HG03175 (cell line): Measurements from ENCODE around the gene CYSTM1.

Experiments used
- ATAC-seq: cut with Tn5 transposase; IDR thresholded peaks from one replicate; pipeline ENCODE4 v1.9.1; 2021; ENCODE audit warnings: mild to moderate bottlenecking, moderate library complexity; ENCODE audit not compliant: unreplicated experiment

The CYSTM1 gene

DNA sequence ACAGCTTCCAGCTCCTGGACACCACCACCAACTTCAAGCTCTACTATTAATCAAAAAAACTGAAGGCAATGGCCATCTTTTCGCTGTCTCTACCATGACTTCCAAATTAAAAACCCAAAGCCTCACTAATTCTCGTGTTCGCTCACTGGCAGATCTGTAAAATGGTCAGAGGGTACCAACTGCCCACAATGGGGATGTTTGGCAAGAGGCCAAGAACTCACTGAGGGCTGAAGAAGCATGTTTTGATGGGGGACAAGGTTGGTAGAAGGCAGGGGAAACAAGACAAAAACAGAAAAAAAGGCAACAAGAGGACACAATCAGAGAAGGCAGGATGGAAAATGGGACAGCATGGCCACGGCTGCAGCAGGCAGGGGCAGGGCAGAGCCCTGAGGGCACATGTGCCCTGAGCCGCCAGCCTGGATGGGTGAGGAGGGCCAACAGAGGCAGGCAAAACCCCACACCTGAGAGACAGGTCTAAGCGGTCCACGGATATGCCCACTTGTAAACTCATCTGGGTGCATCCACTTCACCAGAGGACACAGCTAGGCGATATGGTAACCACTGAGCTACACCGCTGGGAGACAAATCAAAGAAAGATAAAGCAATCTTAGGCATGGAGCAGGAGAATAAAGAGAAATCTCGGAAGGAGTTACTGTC, 77.6 kb downstream of the CYSTM1 start:
- no peak for ATAC-seq

DNA sequence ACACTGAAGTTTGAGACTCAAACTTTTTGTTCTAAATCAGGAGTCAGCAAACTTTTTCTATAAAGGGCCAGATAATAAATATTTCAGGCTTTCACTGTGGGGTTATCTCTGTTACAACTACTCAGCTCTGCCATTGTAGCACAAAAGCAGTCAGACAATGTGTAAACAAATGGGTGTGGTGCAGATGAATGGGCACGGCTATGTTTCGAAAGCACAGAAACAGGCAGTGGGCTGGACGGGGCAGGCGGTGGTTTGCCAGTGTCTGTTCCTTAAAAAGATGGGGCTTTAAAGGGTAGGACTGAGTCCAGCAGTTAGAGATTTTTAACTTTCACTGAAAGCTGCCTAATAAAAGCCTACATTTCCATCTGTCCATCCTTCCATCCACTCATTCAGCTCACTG, 79.0 kb downstream of the CYSTM1 start:
- no peak for ATAC-seq

DNA sequence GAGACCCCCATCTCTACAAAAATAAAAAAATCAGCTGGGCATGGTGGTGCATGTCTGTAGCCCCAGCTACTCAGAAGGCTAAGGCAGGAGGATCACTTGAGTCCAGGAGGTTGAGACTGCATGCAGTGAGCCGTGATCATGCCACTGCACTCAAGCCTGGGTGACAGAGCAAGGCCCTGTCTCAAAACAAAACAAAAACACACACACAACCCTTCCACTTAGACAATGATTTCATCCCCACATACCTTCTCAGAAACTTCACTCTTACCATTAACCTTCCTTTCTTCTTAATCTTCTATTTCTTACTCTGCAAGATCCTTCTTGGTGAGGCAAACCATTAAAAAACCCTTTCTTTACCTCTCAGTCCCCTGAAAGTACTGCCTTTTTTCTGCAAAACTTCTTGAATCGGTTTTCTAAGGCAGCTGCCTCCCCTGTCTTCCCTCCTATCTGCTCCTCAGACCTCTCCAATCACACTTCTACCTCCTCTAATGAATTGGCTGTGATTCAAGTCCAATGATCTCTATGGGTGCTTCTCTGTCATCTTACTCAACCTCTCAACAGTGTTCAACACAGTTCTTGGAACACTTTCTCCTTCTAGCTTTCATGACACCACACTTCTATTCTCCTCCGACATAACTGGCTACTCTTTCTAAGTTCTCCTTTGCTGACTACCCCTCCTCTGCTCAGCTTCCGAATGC, 80.6 kb downstream of the CYSTM1 start:
- no peak for ATAC-seq

DNA sequence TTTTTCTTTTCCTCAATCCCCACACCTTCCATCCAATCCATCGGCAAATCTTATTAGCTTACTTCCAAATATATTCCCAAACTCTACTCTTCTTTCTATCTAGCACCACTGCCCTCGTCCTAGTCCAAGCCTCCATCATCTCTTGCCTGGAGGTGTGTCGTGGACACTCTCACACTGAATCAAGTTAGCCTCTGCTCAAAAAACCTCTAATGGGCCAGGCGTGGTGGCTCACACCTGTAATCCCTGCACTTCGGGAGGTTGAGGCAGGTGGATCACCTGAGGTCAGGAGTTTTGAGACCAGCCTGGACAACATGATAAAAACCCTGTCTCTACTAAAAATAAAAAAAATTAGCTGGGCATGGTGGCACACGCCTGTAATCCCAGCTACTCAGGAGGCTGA, 81.7 kb downstream of the CYSTM1 start:
- no peak for ATAC-seq

DNA sequence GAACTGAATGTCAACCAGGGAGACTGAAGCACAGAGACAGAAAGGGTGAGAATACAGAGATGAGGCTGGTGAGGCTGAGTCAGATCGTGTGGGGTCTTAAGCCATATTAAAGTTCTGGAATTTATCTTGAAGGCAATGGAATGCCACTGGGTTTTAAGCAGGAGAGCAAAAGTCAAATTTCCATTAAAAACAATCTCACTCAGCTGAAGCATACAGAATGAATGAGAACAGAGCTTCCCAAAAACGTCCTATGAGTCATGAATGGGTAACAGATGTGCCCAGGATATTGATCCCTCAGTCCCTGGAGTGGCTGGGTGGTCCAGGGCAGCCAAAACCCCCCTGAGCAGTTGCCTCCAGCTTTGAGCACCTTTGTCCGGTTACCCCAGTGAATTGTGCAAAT, 83.0 kb downstream of the CYSTM1 start:
- ATAC-seq = no peak

DNA sequence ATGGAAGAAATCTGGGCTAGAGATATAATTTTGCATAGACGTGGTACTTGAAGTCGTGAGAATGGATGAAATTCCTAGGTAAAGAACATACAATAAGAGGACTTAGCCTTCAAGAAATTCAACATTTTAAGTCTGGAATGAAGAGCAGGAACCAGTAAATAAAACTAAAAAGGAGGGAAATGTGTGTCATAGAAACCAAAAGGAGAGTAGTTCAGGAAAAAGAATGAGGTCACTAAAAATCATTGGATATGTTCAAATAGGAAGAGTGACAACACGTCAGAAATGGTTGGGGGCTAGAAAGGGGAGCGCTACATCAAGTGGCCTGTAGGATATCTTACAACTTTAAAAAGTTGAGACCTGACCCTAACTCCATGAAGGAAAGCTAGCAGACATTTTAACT, 83.9 kb downstream of the CYSTM1 start:
- ATAC-seq = no peak

DNA sequence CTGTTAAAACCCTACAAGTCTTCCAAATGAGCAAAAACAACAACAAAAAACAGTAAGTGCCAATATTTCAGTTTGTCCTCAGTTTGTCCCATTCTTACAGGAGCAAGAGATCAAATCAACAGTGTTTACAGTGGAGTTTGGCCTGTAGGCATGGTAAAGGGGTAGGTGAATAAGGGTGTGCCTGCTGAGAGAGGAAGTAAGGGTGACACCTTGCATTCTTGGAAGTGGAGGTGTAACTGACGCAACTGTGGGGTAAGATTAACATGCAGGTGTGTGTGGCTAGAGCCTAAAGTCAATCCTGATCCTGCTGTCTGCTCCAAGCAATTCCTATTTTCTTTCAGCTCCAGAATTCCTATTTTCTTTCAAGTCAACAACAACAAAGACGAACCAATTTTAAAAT, 84.5 kb downstream of the CYSTM1 start:
- no peak for ATAC-seq

DNA sequence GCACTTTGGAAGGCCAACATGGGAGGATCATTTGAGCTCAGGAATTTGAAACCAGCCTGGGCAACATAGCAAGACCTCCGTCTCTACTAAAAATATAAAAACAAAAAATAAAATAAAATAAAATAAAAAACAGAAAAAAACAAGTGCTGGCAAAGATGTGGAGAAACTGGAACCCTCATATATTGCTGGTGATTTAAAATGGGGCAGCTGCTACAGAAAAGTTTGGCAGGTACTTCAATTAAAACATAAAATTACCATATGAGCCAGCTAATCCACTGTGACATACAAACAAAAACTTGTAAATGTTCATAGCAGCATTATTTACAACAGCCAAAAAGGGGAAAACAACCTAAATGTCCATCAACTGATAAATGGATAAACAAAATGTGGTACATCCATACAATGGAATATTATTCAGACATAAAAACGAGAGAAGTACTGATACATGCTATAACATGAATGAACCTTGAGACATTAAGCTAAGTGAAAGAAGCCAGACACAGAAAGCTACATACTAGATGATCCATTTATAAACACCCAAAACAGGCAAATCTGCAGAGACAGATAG, 85.2 kb downstream of the CYSTM1 start:
- no peak for ATAC-seq

DNA sequence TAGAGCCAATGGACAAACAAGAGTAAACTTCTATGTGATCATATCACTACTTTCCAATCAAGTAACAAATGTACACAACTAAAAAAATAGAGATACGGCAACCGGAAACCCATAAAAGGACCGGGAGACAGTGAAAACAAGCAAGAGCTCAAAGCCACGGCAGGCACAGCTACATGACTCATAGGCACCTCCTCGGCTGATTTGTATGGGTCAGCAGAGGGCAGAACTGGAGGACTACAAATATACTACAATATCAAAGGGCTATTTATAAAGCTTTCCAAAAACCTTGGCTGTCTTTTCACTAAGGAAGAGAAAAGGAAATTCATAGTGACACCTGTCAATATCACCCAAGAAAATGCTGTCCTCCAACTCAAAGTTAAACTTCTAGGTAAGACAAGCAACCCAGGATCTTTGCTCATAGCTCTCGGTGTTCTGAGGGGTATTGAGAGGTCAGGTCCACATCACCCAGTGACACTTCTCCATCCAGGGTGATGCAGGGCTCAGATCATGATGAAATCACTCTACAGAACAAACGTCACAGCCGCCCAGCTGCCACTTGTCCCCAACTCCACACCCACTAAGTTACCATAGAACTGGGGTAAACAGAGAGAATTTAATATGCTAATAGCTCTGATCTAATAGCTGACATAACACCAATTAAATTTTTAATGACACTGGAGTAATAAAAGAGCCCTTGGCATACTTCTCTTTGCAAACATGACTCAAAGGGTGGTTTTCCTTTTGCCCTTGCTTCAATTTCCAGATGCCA, 86.6 kb downstream of the CYSTM1 start:
- ATAC-seq = no peak

DNA sequence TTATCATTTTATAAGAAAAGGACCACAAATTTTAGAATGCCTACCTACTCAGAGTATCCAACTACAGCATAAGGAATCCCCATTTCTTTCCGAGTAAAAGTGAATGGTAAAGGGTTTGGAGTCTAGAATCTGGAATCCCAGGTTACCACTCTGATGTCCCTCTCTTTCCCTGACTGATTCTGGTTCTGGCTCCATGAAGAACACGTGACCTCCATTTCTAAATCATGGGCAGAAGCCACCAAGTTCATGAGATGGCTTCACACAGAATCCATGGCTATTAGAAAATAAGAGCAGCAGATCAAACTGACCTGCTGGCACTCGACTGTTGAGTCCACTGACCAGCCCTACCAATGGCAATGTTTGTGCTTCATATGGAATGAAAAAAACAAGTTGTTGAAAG, 87.2 kb downstream of the CYSTM1 start:
- ATAC-seq = no peak

DNA sequence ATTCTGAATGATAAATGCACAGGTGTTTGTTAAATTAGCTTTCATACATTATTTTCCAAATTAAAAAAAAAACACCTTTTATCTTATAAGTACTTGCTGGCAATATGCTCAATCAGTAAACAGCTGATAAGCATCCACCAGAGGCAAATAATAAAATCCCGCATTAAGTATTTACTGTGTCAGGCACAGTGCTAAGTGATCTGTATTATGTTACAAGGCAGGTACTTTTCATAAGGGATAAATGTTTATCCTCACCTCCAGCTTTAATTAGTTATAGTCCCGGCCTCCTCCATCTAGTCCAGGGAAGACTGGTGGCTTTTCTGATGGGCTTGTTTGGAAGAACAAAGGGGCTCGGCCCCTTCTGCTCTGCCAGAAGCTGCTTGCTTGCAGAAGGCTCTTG, 87.9 kb downstream of the CYSTM1 start:
- no peak for ATAC-seq

DNA sequence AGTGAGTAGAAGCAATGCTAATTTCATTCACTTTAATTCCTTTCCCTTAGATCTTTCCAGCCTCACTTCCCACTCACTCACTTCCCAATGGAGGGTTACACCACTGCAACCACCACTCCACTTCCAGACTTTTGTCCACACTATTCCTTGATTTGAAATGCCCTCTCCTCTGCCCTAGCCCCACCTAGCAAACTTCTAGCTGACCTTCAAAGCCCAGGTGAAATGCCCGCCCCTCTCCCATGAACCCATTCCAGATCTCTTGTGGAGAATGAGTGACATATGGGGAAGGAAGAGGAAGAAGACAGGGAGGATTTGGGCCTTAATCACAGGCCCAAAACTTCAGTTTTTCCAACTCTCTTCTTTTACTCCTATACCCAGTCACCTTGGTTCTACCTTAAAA, 90.9 kb downstream of the CYSTM1 start:
- no peak for ATAC-seq

DNA sequence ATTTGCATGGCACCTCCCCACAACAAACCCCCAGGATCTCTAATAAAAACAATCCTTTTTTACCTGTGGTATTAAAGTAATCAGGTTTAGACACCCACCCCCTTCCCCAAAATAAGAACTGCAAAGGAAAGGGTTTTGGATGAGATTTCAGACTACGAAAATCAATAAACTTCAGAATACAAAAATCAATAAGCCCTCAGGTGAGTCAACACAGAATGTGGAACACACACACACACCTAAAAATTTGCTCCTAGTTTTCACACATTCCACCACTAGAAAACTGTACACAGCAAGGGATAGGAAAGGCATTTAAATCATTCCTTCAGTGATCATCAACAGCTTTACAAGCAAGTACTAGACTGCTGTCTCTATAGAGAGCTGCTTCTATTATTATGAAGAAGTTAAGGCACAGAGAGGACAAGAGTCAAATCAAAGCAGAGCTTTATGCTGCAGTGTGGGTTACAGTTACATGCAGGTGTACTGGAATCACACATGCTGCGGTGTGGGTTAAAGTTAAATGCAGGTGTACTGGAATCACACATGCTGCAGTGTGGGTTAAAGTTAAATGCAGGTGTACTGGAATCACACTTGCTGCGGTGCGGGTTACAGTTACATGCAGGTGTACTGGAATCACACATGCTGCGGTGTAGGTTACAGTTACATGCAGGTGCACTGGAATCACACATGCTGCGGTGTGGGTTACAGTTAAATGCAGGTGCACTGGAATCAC, 91.6 kb downstream of the CYSTM1 start:
- no peak for ATAC-seq

DNA sequence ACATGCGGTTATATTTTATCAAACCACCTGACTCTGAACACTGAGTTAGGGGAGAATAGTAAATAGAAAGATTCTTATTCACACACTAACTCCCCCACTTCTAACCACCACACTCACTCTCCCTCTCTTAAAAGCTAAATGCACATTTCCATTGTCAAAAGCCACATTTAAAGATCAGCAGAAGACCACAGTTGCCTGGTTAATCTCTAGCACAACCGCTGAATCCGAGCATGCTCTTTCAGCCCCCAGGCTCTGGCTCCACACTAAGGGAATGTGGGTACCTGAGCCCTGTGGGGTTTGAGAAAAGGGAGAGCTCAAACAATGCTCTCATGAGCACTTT, 92.2 kb downstream of the CYSTM1 start:
- ATAC-seq = no peak

DNA sequence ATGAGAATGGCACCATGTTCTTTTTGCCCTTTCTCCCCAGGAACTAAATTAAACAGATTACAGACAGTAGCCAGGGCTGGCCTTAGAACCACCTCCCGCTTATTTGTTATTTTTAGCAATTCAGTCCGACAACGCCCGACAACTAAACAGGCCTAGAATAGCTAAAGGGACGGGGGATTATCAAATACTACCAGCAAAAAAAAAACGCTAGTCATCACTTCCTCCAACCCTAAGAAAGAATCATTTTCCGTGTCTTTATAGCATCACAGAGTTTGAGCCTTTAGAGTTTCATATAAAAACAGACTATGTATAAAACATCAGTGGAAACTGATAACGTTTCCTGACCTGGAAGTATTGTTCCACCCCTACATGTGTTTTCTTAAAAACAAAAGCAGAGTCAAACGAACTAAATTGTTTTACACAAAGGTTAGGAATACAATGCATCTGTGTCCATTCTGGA, 92.6 kb downstream of the CYSTM1 start:
- ATAC-seq = no peak

DNA sequence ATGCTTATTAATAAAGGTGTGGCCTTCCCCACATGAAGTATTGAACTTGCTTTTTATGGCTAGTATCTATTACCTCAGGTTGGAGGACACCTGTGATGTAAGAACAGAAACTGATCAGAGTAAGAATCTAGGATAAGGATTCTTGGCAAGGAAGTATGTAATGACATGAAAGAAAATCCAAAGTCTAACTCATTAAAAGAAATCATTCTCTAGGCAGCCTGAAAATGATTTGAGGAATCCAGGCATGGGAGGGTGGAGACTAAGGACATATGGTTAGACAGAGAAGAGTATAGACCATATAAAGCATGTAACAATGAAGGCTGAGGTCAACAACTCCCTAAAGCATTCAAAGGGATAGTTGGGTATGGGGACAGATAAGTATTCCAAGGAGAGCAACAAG, 95.0 kb downstream of the CYSTM1 start:
- no peak for ATAC-seq

DNA sequence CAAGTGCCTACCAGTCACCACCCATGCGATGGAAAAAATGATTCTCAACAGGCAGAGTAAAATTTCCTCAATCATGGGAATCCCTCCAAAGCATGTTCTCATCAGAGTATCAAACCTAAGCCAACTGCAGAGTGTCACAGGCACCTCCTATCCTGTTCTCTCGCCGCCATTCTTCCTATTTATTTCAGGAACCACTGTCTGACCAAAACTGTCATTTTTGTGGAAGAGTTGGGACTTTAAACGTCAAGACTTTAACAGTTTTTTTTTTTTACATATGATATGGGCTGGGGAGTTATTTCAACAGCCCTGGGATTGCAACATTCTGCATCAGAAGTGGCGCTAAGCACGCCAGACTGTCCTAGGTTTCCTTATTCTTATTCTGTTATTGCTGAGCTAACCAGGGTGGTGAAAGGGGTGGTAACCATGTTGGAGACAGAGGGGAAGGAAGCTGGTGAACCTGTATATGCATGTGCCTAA, 98.5 kb downstream of the CYSTM1 start:
- no peak for ATAC-seq

DNA sequence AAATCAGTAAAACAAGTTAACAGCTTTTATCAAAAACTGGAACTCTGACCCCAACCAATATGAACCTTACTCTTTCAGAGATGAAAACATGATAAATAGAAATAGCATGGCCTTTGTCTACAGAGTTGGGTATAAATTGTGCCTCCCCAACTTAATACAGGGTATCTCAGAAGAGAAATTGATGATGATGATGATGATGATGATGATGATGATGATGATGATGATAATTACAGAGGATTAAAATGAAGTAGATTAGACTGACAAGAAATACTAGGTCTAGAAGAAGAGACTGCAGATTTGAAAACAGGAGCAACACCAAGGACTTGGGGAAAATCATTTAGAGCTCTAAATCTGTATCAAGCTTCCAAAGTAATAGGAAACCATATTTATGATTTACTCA, 100.8 kb downstream of the CYSTM1 start:
- ATAC-seq = no peak

DNA sequence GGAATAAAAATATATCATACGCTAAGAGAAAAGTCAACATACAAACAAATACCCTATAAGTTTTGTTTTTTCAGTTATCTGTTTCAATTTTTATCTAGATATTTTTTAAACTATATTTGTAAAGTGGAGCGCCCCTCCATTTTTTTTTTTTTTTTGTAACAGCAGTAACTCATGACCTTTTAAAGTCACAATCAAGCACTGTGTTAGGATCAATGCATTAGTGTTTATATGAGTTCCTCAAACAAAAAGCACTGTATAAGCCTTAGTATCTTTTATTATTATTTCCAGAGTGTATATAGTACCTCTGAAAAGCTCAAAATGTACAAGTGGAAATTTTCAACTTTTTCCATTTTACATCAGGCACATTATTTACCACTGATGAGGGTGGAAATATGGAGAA, 107.3 kb downstream of the CYSTM1 start:
- ATAC-seq = no peak

DNA sequence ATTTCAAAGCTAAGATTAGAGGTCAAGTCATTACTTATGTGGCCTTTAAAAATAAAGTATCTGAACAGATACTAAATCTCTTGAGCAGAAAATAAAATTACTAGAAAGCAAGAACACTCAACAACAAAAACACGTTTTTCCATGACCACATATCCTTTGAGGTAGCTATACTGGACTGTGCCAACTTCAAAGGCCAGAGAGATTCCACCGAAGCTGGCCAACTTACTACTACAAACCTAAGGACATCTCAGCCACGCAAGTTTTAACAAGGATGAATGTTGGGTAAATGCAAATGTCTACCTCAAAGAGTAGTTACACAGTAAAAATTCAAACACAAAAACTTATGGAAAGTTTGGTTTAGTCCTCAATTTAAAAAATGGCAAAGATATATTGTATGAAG, 109.0 kb downstream of the CYSTM1 start:
- ATAC-seq = no peak

DNA sequence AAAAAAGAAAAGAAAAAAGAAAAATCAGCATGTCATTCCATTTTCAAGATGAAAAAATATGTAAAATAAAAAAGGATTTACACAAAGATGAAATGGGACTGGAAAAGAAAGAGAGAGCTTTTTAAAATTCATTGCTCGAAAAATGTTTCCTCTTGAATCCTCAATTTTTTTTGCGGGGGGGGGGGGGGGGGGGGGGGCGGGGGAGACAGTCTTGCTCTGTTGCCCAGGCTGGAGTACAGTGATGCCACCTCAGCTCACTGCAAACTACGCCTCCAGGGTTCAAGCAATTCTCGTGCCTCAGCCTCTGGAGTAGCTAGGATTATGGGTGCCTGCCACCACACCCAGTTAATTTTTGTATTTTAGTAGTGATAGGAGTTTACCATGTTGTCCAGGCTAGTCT, 111.4 kb downstream of the CYSTM1 start:
- ATAC-seq = no peak
